PC-9 (cell line): ENCODE measurements around the gene BCL6B. TPM values are rescaled to one million over a fixed set of nuclear protein-coding genes. Genes with fewer than 3 reads are reported as not detected.
"Not testable (repeated sequence)": the region's sequence is repeated elsewhere in the genome, so short reads cannot be mapped to it uniquely, and the experiment has no call there.

Experiments used
- Bru-seq: library from RNA; stranded (reverse); fragments of 400-500 nt; gene quantifications from one replicate; lab custom pipeline; 2021; lab: Mats Ljungman, UMichigan
- BruChase-seq, 2 experiments: library from RNA; stranded (reverse); fragments of 400-500 nt; gene quantifications; one replicate each; lab custom pipeline; 2021; lab: Mats Ljungman, UMichigan
- BruUV-seq: library from RNA; stranded (reverse); fragments of 400-500 nt; replicated peaks from 2 replicates; lab custom pipeline; 2021; lab: Mats Ljungman, UMichigan
- CTCF ChIA-PET: fragments of 300-600 bp; sonication (Branson Sonifier 250); formaldehyde crosslinking; loops from one replicate; lab custom pipeline; 2022; ENCODE audit warnings: antibody characterized with exemption; lab: Charles Lee
- POLR2A ChIA-PET: fragments of 300-600 bp; sonication (Branson Sonifier 250); formaldehyde crosslinking; loops from one replicate; lab custom pipeline; 2022; ENCODE audit warnings: antibody characterized with exemption; ENCODE audit not compliant: unreplicated experiment; lab: Charles Lee
- DNase-seq, 2 experiments: peaks; one replicate each; pipeline versions ENCODE4 v3.0.0 to v3.0.0-alpha.2; 2015 to 2022; ENCODE audit warnings: mixed read lengths in 1 of 2
- H2AFZ ChIP-seq: fragments of 200-600 bp; sonication (generic); 2 replicates; pipeline ENCODE4 v1.8.1; 2017; ENCODE audit warnings: antibody characterized with exemption
- H3F3A ChIP-seq: fragments of 200-600 bp; sonication (generic); 2 replicates; pipeline ENCODE4 v1.8.1; 2017; ENCODE audit warnings: antibody characterized with exemption, mild to moderate bottlenecking, low read depth; ENCODE audit not compliant: insufficient read depth
- H3K27ac ChIP-seq: fragments of 200-600 bp; sonication (generic); 2 replicates; pipeline ENCODE4 v1.6.1; 2016; ENCODE audit warnings: mixed run types
- H3K27me3 ChIP-seq: fragments of 200-600 bp; sonication (generic); 2 replicates; pipeline ENCODE4 v1.6.1; 2016; ENCODE audit warnings: low read depth, mixed run types; ENCODE audit not compliant: insufficient read depth
- H3K36me3 ChIP-seq: fragments of 200-600 bp; sonication (generic); 2 replicates; pipeline ENCODE4 v1.6.1; 2016; ENCODE audit warnings: low read depth, mixed run types
- H3K4me1 ChIP-seq: fragments of 200-600 bp; sonication (generic); replicated peaks from 2 replicates; pipeline ENCODE4 v1.6.1; 2016; ENCODE audit warnings: mixed run types; ENCODE audit not compliant: insufficient read depth
- H3K4me2 ChIP-seq: fragments of 200-600 bp; sonication (generic); 2 replicates; pipeline ENCODE4 v1.6.1; 2017; ENCODE audit warnings: mixed run types
- H3K4me3 ChIP-seq: fragments of 200-600 bp; sonication (generic); 2 replicates; pipeline ENCODE4 v1.6.1; 2016; ENCODE audit warnings: mixed run types
- H3K79me2 ChIP-seq: fragments of 200-600 bp; sonication (generic); 2 replicates; pipeline ENCODE4 v1.6.1; 2017; ENCODE audit warnings: low read depth, mixed run types
- H3K9me2 ChIP-seq: fragments of 200-600 bp; sonication (generic); 2 replicates; pipeline ENCODE4 v1.8.1; 2017; ENCODE audit warnings: mild to moderate bottlenecking; ENCODE audit not compliant: insufficient read depth
- H3K9me3 ChIP-seq: fragments of 200-600 bp; sonication (generic); 2 replicates; pipeline ENCODE4 v1.8.1; 2016; ENCODE audit warnings: low read depth; ENCODE audit not compliant: insufficient read depth
- H4K20me1 ChIP-seq: fragments of 200-600 bp; sonication (generic); 2 replicates; pipeline ENCODE4 v1.8.1; 2017; ENCODE audit not compliant: insufficient read depth
- CTCF ChIP-seq: fragments of 200-600 bp; sonication (generic); conservative IDR thresholded peaks from 2 replicates; pipeline ENCODE4 v1.6.1; 2017; ENCODE audit warnings: mixed run types, antibody characterized with exemption, mild to moderate bottlenecking, moderate library complexity
- EZH2 ChIP-seq: fragments of 200-600 bp; sonication (generic); IDR thresholded peaks from 2 replicates; pipeline ENCODE4 v1.8.0; 2017; ENCODE audit warnings: antibody characterized with exemption, low read depth
- intact Hi-C: fragments of 100-400 bp; cut with micrococcal nuclease; formaldehyde crosslinking; loops from one replicate; pipeline ENCODE4 v1.10.0; 2022; ENCODE audit not compliant: unreplicated experiment
- long read RNA-seq: library from polyadenylated mRNA; stranded (forward); transcript quantifications from one replicate; pipeline ENCODE4 v2.0.0, GENCODE V29; 2022
- total RNA-seq: library from RNA; stranded (reverse); gene quantifications from 2 replicates; pipeline ENCODE4 v1.2.3, GENCODE V29; 2021

The BCL6B gene
- total RNA-seq (0.28 and 0.48 TPM in 2 replicates), Bru-seq, nascent RNA (percentile 11 among the genes with signal in this experiment), BruChase-seq, experiment 1, labeled RNA remaining after a 2-hour chase (percentile 12 among the genes with signal in this experiment), BruChase-seq, experiment 2, labeled RNA remaining after a 6-hour chase (percentile 9 among the genes with signal in this experiment)
- long read RNA-seq: 0 reads

DNA sequence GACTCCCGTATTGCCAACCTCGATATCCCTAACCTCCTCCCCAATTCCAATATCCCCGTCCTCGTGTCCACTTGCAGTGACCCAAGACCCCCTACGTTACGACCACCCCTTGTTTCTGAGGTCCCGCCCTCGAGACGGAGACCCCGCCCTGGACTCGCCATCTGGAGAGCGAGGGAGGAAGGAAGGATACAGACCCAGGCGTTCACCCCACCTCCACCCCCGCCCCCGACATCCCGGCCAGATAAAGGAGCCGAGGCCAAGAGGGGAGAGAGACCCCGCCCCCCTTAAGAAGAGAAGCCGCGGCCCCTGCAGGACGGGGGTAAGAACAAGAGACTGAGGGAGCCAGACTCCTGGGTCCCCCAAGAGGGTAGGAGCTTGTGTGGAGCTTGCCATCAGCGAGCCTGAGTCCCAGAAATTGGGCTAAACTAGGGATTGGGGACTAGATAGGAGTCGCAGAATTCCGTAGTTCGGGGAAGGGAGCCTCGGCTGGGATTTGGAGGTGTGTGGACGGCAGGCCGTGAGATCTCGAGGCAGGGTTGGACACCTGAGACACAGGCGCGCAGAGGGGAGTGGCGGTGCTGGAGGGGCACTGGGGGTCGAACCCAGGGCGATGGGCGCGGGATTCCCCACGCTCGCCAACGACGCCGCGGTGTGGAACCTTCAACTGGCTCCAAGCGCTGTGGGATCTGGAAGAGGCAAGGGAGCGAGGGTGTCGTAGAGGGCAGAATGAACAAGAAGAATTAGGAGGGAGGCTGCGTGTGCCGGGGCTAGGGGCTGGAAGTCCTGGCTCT is at the start of gene BCL6B:
BCL6B (plus strand) TSS at position 270 of the 791 bp plus-strand sequence. CDS start 622 bp downstream, outside the sequence.
- peaks cover 18% of the 10 kb centered on the region; the same call in 1 of the 2 replicates for H3F3A ChIP-seq
- no peaks in the 10 kb centered on the region for H3K27me3 ChIP-seq
- peak within 1 kb of the TSS; percentile 59 for H2AFZ ChIP-seq
- POLR2A ChIA-PET: interaction anchor here (0.6 to 1.2 kb wide), 3 partner anchors 13 to 19 kb away, joined by 3 to 18 read pairs (median 6); partner anchors contain the start of gene SLC16A13
- no peaks in the 10 kb centered on the region for H4K20me1 ChIP-seq
- no peaks in the 10 kb centered on the region for H3K9me3 ChIP-seq
- TSS peak; percentile 93 for BruUV-seq
- no peaks in the 10 kb centered on the region for H3K79me2 ChIP-seq
- TF ChIP-seq EZH2 (no peak), CTCF (no peak)
- CTCF ChIA-PET: interaction anchor here (0.6 to 1.1 kb wide), 2 partner anchors 12 to 13 kb away, joined by 3 to 4 read pairs; partner anchors contain the start of gene SLC16A13
- 0 out of 2 replicates have a peak, but pooled peaks cover 4% of the 10 kb centered on the region for H3K4me1 ChIP-seq
- intact Hi-C loops: loop anchor here (5.0 kb wide), 2 partner anchors 111 to 311 kb away; partner anchors contain the start of gene SLC13A5
- no peak within 1 kb of the TSS for H3K27ac ChIP-seq
- no peak for DNase-seq
- peak within 1 kb of the TSS; percentile 39; the same call in 1 of the 2 replicates for H3K4me3 ChIP-seq
- H3K9me2 ChIP-seq: no peaks in the 10 kb centered on the region
- peak within 1 kb of the TSS; percentile 70 for H3K4me2 ChIP-seq
- H3K36me3 ChIP-seq: no peaks in the 10 kb centered on the region

DNA sequence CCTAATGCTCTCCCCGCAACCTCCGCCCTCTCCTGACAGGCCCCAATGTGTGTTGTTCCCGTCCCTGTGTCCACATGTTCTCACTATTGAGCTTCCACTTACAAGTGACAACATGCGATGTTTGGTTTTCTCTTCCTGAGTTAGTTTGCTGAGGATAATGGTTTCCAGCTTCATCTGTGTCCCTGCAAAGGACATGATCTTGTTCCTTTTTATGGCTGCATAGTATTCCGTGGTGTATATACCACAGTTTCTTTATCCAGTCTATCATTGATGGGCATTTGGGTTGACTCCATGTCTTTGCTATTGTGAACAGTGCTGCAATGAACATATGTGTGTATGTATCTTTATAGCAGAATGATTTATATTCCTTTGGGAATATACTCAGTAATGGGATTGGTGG is 43.4 kb upstream of the BCL6B start:
- Histone ChIP-seq H3F3A (peaks cover 40% of the 10 kb centered on the region), H3K27ac (peak overlapping the region; percentile 24; the same call in 1 of the 2 replicates), H3K4me2 (0 out of 2 replicates have a peak overlapping the region, but pooled peaks have one; percentile 45), H3K4me1 (peaks cover 36% of the 10 kb centered on the region)
- H3K27me3 ChIP-seq, H3K9me2 ChIP-seq, DNase-seq, H3K9me3 ChIP-seq, H3K36me3 ChIP-seq, H4K20me1 ChIP-seq, H3K79me2 ChIP-seq, intact Hi-C loops, CTCF ChIA-PET, H2AFZ ChIP-seq, H3K4me3 ChIP-seq, BruUV-seq: not testable (repeated sequence)
- POLR2A ChIA-PET: interaction anchor here (0.6 to 0.7 kb wide), 2 partner anchors 10 to 310 kb away, joined by 3 to 4 read pairs; no protein-coding TSS in a partner anchor

- POLR2A ChIA-PET: no interaction called here
- CTCF ChIA-PET: no interaction called here
- peaks cover 26% of the 10 kb centered on the region; the same call in 1 of the 2 replicates for H3F3A ChIP-seq
- no peaks in the 10 kb centered on the region for H3K79me2 ChIP-seq
- DNase-seq: no peak
- no TSS peak for BruUV-seq
- TF ChIP-seq CTCF (no peak), EZH2 (no peak)
- H3K36me3 ChIP-seq: no peaks in the 10 kb centered on the region
- no peak overlapping the region for H3K27ac ChIP-seq
- no peak overlapping the region for H3K4me3 ChIP-seq
- no peak overlapping the region for H3K4me2 ChIP-seq
- H3K9me3 ChIP-seq: no peaks in the 10 kb centered on the region
- intact Hi-C loops: no loop called here
- H3K9me2 ChIP-seq: no peaks in the 10 kb centered on the region
- no peak overlapping the region for H2AFZ ChIP-seq
- H4K20me1 ChIP-seq: no peaks in the 10 kb centered on the region
- peaks cover 26% of the 10 kb centered on the region for H3K4me1 ChIP-seq
- no peaks in the 10 kb centered on the region for H3K27me3 ChIP-seq
These were observed 41.4 kb upstream of the BCL6B start for GRCh38 chr17:6981426-6981825.
